GM19467 (cell line): ENCODE results near the gene PADI2.

Experiments
- ATAC-seq: cut with Tn5 transposase; IDR thresholded peaks from one replicate; pipeline ENCODE4 v1.9.1; 2021; ENCODE audit warnings: mild to moderate bottlenecking, moderate library complexity; ENCODE audit not compliant: unreplicated experiment

Gene PADI2

DNA sequence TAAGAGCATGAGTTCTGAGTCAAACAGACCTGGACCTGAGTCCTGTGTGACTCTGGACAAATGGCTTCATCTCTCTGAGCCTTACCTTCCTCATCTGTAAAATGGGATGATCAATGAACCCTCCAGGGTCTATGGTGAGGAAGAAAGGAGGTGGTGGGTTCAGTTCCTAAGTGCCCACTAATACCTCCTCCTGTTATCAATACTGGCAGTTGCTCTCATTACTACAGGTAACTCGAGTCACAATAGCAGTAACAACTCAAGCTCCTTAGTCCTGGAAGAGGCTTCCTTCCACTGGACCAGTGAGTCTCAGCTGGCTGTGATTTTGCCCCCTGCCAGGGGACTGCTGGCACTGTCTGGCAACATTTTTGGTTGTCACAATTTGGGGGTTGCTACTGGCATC lies 2.6 kb downstream of the PADI2 start:
- no peak for ATAC-seq

DNA sequence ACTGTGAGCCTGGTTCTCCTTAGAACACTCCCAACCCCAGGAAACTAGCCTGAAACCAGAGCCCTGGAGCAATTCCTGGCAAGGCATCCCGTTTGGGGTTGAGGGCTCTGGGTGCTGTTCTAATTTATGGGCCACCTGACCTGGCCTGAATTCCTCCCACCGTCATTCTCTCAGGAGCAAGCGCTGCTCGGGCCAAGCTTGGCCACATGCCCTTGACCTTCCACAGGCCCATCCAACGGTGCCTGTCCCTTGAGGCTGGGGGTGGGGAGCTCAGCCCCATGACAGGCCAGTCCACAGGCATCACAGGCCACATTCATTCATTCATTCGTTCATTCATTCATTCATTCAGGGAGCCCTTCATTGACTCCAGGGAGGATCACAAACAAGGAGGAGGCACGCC lies 5.3 kb downstream of the PADI2 start:
- no peak for ATAC-seq

DNA sequence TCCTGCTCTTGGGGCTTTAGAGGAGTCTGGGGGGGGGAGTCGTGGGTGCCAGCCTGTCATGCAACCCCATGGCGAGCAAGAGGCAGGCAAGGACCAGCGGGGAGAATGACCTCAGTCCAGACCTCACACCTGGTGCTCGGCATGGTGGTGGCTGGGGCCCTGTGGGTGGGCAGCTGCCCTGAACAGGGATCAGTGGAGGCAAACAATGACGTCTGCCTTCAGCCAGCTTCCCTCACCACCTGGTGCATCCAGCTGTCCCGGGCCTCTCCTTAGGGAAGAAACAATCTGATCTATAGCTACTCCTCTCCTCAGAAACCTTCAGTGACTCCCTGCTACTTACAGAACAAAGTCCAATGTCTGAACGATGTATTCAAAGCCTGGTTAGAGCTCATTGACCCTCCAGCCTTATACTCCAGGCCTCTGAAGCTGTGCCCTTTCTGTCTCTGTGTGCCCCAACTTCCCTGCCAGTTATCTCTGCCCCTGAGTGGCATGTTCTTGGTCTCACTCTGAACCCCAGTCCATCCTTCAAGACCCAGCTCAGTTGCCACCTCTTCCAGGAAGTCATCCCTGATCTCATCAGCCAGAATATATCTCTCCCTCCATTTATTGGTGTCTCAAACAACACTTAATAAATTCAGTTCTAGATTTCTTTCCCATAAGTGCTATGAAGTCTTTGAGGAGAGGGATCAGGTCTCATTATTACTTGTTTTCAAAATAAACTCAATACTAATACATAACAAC lies 6.6 kb downstream of the PADI2 start:
- ATAC-seq = no peak

DNA sequence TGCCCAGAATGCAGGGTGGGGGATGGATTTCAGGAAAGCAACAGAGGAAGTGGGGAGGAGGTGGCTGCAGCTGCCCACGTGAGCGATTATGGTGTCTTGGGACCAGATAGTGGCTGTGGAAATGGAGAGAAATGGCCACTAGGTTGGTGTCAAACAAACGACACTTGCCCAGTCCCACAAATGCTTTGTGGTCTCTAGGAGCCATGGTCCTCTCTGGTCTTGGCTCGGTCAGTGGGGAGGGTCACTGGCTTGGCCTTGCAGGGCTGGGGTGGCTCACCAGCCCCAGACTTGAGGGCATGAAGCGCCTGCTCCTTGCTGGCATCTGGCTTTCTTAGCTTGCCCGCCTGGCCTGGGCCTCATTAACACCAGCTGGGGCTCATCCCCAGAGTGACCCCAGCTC lies 7.2 kb downstream of the PADI2 start:
- no peak for ATAC-seq

DNA sequence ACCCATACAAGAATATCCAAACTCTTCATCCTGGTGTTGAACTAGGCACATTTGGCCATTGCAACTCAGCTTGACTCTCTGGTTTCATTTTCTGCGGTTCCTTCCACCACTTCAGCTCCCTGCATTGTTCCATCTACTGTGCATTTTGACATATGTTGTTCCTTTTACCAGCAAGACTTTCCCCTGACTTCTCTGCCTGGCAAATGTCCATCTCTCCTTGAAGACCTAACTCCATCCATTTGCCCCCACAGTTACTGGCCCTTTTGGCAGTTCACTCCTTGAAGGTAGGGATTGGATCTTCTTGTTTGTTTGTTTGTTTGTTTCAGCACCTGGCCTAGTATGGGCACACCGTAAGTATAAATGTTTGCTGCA lies 8.7 kb downstream of the PADI2 start:
- ATAC-seq = no peak

DNA sequence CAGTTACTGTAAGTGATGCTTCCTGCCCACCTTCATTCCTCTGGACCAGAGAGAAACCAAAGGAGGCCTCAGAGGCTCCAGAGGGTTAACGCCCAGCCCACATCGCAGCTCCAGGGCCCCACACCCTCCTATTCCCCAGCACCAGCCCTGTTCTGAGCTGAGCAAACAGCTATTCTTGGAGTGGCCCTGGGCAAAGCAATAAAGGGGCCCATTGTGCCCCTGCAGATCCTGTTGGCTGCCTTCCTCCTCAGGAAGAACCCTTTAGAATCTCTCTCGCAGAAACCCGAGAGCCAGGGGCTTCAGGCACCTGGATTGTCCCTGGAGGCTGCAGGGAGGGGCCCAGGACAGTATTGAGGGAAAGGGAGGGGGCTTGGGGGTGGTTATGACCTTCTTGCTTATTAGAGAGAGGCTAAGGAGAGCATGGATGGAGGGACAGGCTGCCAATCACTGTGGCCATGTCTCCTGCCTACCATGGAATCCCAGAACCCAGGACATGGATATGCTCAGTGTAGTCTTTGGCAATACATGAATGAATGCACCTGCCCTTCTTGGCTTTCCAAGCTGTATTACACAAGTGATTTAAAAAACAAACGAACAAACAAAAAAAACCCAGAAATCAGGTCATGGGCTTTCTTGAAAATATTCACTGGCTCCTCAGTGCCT lies 9.2 kb downstream of the PADI2 start:
- no peak for ATAC-seq

DNA sequence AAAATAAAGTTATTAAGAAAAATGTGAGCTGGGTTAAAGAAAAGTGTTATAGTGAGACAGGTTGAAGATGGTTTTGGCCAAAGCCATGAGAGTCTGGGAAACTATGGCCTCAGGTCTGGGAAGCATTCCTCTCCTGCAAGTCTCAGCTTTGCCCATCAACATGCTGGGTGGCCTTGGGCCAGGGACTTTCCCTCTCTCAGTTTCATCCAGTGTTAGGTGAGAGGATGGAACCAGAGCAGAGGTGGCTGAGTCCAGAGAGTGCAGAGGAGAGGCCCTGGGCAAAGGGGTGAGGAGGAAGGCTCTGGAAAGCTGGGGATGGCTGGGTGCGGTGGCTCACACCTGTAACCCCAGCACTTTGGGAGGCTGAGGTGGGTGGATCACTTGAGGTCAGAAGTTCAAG lies 10.5 kb downstream of the PADI2 start:
- no peak for ATAC-seq

DNA sequence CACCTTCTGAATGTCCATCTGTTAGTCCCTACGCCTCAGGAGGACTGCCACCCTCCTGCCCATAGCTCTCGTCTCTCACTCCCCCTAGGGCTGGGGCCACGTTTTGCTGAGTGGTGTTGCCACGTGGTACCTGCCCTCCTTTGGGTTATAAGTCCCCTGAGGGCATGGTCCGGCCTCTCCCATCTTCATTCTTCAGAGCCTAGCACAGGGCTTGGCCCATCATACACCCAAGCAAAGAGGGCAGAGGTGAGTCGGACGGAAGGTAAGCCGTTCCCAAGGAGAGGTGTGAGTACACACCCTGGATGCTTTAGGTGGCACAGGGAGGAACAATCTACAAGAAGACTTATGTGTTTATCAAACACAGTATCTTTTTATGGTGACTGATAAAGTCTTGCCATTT lies 10.9 kb downstream of the PADI2 start:
- no peak for ATAC-seq

DNA sequence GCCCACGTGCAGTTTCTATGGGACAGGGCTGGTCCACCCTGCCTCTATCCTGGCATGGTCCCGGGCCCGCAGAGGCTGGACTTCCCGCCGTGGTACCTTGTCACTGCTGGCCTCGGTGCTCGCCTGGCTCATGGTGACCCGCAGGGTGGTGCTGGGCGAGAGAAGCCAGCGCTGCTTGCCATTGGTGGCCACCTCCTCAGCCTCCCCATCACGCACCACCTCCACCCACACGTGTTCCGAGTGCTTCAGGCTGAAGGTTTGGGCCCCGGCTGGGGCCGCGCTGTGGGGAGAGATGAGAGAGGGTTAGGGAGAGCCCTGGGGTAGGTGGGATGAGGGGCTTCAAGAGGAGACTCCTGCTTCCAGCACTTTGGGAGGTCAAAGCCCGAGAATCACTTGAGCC lies 14.5 kb downstream of the PADI2 start:
- no peak for ATAC-seq

DNA sequence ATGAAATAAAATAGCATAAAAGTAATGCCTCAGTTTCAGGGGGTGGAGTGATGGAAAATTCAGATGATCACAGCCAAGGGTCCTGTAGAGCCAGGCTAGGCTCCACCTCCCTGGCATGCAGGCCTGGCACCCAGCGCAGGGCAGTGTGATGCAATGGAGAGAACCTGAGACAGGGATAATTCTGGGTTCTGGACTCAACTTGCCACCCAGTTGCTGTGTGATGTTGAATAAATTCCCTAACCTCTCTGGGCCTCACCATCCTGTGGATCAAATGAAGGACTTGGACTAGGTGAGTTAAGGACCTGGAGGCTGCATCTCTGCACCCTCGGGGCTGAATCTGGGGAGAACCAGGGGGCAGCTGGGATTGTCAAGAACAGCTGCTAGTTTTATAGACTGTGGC lies 17.0 kb downstream of the PADI2 start:
- ATAC-seq = no peak

DNA sequence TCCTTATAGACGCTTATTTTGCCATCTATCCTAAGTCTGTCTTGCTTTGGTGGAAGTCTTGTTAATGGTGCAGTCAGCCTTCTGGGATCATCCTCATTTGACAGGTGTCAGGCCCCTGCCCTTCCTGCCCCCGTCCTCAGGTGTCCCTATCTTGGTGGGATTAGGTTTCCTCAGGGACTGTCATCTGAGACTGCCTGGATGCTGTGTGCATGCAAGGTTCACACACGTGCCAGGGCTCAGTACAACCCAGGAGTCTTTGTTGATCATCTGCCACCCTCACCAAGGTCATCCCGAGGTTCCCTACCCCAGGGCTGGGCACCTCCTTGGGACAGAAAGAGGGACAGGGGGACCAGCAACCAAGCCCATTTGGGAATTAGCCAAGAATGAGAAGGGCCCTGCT lies 18.0 kb downstream of the PADI2 start:
- no peak for ATAC-seq

DNA sequence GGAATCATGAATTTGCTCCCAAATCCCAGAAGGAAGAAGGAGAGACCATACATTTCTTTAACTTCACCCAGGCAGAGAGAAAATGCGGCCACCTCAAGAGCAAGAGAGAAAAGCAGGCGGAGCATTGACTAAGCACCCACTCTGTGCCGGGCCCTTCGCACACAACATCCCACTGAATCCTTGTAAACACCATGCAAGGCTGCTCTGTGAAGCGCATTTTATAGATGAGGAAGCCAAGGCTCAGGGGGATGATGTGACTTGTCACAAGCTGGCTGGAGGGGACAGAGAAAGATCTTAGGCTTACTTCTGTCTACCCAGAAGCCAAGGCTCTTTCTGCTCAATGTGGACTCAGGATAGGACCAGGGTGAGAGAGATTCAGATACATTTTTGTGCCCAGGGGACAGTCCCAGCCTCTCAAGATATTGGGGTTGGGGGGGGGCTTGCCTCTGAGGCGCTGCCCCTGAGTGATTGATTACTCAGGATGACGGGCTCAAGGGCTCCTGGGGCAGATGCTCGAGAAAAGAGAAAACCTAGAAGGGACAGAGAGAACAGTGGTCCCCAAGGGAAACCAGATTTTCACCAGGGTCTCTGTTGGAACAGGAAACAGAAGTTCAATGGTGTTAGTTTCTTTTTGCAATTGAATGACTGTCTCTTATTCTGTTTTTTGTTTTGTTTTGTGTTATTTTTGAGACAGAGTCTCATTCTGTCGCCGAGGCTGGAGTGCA lies 19.5 kb downstream of the PADI2 start:
- ATAC-seq = no peak

DNA sequence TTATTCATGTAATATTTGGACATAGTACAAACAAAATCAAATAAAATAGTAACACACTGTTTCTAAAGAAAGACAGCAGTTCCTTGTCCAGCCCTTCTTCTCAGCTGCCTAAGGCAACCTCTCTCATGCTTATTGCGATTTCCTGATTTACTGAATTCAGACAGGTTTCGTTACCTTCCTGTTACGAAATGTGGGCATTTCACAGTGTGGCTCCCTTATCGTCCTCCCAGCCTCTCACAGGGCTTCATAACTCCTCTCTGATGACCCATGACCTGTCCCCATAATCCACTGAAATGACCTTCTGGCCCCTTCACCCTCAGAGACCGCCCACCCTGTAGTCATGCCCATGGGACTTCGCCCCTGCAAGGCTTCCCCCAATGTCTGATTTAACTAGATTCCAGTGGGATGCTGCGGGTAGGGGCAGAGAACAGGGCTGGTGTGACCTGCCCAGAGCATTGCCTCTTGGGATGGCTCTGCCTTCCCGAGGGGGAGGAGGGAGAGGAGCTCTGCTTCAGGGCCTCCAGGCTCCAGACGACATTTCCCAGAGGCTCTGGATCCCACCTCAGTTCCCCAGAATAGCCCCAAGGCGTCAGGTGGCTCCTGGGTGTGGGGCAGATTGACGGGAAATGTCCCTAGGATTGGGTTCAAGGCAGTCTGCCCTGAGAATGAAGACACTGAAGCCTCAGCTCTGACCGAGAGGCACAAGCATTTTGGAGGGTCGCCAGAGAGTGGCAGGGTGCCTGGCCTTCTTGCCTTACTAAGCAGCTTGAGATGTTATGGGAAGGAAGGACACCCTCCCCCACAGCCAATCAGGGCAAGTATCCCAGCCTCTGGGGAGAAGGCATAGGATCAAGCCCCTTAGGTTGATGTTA lies 20.6 kb downstream of the PADI2 start:
- no peak for ATAC-seq

DNA sequence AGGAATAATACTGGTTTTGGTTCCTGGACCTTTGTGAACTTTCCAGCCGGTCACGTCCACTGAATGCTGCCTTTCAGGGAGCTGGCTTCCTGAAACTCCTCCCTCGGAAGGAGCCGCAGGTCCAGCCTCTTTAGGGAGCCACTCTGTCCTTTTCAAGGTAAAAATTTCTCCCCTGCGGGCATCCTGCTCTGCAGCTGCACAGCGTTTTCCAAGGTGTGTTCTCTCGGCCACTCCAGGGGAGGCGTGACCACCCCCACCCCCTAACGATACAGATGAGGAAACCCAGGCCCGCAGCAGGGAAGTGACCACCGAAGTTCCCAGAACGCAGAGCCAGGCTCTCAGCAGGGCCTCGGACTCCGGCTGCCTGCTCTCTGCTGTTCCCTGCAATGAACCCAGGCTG lies 21.5 kb downstream of the PADI2 start:
- no peak for ATAC-seq

DNA sequence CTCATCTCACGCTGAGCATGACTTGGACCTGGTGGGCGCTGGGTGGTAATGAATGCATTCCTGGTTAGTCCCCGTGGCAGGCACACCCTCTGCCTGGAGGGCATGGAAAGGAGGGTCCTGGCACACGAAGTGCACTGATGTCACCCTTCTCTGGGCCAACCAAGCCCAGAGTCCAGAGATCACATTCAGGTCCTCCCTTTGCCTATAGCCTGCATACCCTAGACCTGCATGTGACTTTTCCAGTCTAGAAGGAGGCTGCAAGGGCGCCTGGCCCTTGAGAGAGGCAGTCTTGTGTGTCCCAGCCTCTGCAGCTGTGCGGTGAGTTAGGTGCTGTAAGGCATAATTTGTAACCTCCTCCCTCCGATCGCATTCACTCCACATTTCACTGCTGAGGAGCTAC lies 22.1 kb downstream of the PADI2 start:
- no peak for ATAC-seq

DNA sequence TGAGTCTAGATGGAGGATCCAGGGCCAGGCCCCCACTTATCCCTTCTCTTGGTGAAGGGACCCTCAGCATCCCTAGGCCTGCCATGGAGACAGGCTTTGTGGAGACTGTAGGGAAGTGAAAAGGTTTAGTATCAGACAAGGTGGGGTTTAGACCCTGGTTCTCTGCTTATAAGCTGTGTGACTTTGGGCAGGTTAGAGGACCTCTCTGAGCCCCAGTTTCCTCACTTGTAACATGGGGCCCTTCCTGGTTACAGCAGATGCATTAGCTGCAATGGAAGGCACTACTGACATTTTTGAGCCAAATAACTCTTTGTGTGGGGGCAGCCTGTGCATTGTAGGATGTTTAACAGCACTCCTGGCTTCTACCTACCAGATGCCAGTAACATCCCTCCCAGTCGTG lies 22.7 kb downstream of the PADI2 start:
- no peak for ATAC-seq

DNA sequence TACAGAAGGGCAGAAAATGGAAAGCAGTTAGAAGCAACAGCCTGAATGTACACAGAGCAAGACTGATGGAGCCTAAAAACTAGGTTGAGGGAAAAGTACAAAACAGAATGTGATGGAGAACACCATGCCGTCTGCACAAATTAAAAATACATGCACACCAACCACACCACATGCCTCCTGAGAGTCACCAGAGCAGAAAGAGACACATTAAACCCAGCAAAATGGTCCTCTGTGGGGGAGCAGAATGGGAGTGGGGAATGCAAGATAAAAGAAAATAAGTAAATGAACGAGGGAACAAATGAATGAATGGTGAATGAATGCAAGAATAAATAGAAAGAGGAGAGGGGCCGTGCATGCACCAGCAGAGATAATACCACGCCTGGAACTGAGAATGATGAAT lies 24.1 kb downstream of the PADI2 start:
- ATAC-seq = no peak

DNA sequence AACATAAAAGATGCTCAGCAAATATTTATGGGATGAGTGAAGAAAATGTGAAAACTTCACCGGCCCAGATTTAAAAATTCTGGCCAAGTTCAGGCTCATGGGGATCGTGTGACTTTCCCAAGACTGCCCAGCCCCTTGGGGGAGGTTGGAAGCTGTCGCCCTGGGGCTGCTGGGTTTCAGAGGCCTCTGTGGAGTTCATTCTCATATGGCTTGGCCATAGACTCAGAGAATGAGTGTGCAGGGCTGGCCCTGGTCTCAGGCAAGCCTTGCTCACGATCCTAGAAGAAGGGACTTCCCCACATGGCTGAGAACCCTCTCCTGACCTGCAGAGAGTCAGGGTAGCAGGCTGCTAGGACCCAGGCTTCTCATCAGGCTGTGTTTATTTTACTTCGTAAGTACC lies 24.6 kb downstream of the PADI2 start:
- ATAC-seq = no peak

DNA sequence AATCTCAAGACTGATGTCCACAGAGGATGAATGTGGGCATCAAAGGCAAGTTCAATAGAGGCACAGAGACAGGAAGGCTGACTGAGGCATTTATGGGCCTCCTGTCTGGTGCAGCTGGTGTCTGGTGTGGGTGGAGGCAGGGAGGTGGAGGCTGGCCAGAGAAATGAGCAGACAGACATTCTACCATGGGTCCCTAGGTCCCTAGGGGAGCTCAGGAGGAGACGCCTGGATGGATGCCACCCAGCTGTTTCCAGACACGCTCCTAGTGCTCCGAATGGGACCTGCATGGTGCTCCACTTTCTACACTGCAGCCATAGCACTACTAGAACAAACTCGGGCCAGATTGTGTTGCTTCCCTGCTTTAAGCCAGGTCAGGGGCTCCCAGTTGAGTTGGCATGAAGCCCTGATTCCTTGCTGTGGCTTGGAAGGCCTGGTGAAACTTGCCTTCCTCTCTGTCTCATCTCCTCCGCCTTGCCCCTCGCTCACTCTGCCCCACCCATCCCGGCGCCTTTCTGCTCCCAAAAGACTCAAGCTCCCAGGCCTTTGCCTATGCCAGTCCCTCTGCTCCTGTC lies 25.3 kb downstream of the PADI2 start:
- no peak for ATAC-seq

DNA sequence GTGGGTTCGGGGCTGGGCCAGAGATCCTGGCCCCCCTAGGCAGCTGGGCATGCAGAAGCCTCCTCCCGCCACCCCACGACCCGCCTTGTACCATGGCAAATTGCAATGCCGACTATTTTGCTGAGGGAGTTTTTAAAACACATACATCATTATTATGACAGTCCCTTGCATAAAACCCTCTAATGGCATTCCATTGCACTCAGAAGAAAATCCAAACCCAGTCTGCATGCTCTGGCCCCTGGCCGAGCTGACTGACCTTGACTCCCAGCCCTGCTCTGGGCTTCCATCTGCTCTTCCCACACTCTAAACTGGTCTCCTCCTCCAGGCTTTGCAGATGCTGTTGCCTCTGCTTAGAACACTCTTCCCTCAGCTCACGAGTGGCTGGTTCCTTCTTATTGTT lies 28.0 kb downstream of the PADI2 start:
- ATAC-seq = no peak

DNA sequence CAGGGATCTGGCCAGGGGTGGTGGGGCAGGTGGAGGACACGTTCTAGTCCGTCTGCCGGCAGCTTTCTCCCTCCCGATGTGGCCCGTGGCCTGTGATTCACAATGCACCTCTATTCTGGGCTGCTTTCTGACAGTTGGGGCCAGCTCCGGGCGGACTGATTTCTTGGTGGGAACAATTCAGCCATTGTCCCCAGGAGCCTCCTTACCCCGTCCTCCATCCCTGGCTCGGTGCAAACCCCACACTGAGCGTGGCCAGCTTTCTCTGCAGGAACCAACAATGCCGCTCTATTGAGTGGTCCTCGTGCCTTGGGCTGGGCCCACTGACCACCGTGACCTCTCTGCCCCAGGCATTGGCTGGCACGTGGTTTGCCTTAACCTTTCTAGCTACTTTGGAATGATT lies 29.7 kb downstream of the PADI2 start:
- no peak for ATAC-seq
